ENCODE results near the gene PRIMA1.

DNA sequence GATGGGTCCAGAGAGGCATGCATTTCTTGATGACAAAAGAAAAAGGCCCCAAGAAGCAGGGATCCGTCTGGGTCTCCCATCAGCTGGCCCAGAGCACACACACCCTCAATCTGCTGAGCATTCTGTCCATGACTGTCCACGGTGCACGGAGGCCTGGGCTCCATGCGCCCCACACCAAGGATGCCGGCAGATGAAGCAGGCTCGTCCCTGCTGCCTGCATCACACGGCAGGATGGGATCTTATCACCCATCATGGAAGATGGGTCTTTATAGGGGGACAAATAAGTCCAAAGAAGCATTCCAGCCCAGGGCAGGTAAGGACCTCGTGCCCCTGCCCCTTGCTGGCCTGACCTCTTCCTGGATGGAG lies 59.7 kb downstream of the PRIMA1 start:
- TF ChIP-seq, protein P1, sequence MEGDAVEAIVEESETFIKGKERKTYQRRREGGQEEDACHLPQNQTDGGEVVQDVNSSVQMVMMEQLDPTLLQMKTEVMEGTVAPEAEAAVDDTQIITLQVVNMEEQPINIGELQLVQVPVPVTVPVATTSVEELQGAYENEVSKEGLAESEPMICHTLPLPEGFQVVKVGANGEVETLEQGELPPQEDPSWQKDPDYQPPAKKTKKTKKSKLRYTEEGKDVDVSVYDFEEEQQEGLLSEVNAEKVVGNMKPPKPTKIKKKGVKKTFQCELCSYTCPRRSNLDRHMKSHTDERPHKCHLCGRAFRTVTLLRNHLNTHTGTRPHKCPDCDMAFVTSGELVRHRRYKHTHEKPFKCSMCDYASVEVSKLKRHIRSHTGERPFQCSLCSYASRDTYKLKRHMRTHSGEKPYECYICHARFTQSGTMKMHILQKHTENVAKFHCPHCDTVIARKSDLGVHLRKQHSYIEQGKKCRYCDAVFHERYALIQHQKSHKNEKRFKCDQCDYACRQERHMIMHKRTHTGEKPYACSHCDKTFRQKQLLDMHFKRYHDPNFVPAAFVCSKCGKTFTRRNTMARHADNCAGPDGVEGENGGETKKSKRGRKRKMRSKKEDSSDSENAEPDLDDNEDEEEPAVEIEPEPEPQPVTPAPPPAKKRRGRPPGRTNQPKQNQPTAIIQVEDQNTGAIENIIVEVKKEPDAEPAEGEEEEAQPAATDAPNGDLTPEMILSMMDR (IDR thresholded peaks at IDR 0.05) = no peak
- TF ChIP-seq EP300 (IDR thresholded peaks at IDR 0.05) (no peak), POLR2A (IDR thresholded peaks at IDR 0.05) (no peak)

Data from tibial nerve (tissue), 4 donors.